Measurements from ENCODE around the gene APBA2. TPM values are rescaled to one million over a fixed set of nuclear protein-coding genes. Genes with fewer than 3 reads are reported as not detected.
"Not testable (repeated sequence)": the region's sequence is repeated elsewhere in the genome, so short reads cannot be mapped to it uniquely, and the experiment has no call there.

The APBA2 gene
- total RNA-seq, 2 experiments from 2014 or later: not detected

DNA sequence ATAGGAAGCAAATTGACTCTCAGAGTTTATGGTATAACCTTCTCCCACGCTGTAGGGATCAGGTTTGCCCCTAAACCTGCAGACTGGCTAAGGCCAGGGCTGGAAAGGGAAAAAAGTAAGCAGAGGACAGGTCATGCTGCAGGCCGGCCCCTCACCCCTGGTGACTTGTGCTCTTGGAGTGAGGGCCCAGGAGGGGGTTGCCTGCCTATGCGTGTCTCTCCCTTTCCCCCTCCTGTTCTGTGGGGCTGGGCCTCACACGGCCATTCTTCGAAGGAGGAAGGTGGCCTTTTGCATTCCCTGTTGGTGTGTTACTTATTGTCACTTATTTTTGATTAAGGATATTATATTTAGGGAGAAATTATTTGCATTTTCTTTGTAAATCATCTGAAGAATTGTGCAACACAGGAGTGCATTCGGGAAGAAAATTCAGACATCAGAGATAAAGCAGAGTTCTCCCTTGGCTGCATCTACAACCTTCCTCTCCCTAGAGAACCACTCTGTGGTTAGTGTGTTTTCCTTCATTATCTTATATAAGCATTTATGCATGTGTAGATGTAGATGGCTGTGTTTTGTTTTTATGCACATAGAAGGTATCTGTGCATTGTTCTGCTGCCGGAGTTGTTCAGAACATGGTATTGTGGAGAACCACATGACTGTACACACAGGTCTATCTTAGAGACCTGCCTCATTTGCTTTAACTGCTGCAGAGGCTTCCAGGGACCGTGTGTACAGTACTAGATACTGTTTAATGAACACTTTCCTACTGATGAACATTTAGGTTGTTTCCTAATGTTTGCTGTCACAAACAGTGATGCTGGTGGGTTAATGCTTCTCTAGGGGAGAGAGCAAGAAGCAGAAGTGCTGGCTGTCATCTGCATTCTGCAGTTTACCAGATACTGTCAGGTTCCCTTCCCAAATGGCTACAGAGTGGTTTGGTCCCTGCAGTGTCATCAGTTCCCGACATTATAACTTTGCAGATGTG lies 133.5 kb downstream of the APBA2 start:
- H3K9me2 ChIP-seq (ENCODE audit: insufficient read depth, low read length): no peaks in the 10 kb centered on the region
- no peak overlapping the region for H2AFZ ChIP-seq (ENCODE audit: low read length)
- TF ChIP-seq EZH2phosphoT487 (IDR thresholded peaks at IDR 0.05; ENCODE audit: borderline replicate concordance, low read depth, low read length): no peak
- TF ChIP-seq, protein P1, sequence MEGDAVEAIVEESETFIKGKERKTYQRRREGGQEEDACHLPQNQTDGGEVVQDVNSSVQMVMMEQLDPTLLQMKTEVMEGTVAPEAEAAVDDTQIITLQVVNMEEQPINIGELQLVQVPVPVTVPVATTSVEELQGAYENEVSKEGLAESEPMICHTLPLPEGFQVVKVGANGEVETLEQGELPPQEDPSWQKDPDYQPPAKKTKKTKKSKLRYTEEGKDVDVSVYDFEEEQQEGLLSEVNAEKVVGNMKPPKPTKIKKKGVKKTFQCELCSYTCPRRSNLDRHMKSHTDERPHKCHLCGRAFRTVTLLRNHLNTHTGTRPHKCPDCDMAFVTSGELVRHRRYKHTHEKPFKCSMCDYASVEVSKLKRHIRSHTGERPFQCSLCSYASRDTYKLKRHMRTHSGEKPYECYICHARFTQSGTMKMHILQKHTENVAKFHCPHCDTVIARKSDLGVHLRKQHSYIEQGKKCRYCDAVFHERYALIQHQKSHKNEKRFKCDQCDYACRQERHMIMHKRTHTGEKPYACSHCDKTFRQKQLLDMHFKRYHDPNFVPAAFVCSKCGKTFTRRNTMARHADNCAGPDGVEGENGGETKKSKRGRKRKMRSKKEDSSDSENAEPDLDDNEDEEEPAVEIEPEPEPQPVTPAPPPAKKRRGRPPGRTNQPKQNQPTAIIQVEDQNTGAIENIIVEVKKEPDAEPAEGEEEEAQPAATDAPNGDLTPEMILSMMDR (conservative IDR thresholded peaks at IDR 0.05; ENCODE audit: low read length): no peak
- no peak overlapping the region for H3K4me2 ChIP-seq (ENCODE audit: low read length)
- ChIA-PET POLR2A (interaction anchor here (0.7 kb wide), 1 partner anchor 23 kb away, joined by 3 read pairs; no protein-coding TSS in a partner anchor), CTCF (ENCODE audit: unreplicated experiment) (no interaction called here)
- H3K36me3 ChIP-seq (ENCODE audit: insufficient read depth, low read length): no peaks in the 10 kb centered on the region
- intact Hi-C loops (cut with micrococcal nuclease; ENCODE audit: unreplicated experiment): no loop called here
- no peak overlapping the region for H3K27ac ChIP-seq (ENCODE audit: low read depth, low read length, poor library complexity, severe bottlenecking)
- H3K9me3 ChIP-seq (ENCODE audit: low read length): no peaks in the 10 kb centered on the region
- no peak for DNase-seq (ENCODE audit: low spot score)
- H4K20me1 ChIP-seq (ENCODE audit: insufficient read depth, low read length): no peaks in the 10 kb centered on the region
- BruUV-seq (replicated peaks): no TSS peak
- no peaks in the 10 kb centered on the region for H3K79me2 ChIP-seq (ENCODE audit: insufficient read depth, low read depth, low read length)
- no peaks in the 10 kb centered on the region for H3K4me1 ChIP-seq (ENCODE audit: insufficient read depth, low read length, poor library complexity, severe bottlenecking)
- H3K4me3 ChIP-seq (ENCODE audit: low read depth, low read length, poor library complexity, severe bottlenecking): no peak overlapping the region

DNA sequence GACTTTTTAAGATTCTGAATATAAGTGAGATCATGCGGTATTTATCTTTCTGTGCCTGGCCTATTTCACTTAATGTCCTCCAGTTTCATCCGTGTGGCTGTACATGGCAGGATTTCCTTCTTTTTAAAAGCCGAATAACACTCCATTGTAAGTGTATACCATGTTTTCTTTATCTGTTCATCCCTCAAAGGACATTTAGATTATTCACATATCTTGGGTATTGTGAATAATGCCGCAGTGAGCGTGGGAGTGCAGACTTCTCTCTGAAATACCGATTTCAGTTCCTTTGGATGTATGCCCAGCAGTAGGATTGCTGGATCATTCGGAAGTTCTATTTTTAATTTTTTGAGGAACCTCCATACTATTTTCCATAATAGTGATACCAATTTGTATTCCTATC lies 136.1 kb downstream of the APBA2 start:
- H3K36me3 ChIP-seq (ENCODE audit: insufficient read depth, low read length): no peaks in the 10 kb centered on the region
- H3K4me3 ChIP-seq (ENCODE audit: low read depth, low read length, poor library complexity, severe bottlenecking): no peak overlapping the region
- BruUV-seq (replicated peaks): no TSS peak
- ChIA-PET CTCF (ENCODE audit: unreplicated experiment) (no interaction called here), POLR2A (no interaction called here)
- H3K79me2 ChIP-seq (ENCODE audit: insufficient read depth, low read depth, low read length): no peaks in the 10 kb centered on the region
- H2AFZ ChIP-seq (ENCODE audit: low read length): no peak overlapping the region
- no peak for DNase-seq (ENCODE audit: low spot score)
- no peak overlapping the region for H3K27ac ChIP-seq (ENCODE audit: low read depth, low read length, poor library complexity, severe bottlenecking)
- H3K9me2 ChIP-seq (ENCODE audit: insufficient read depth, low read length): no peaks in the 10 kb centered on the region
- H3K4me1 ChIP-seq (ENCODE audit: insufficient read depth, low read length, poor library complexity, severe bottlenecking): no peaks in the 10 kb centered on the region
- no peaks in the 10 kb centered on the region for H3K9me3 ChIP-seq (ENCODE audit: low read length)
- no peaks in the 10 kb centered on the region for H4K20me1 ChIP-seq (ENCODE audit: insufficient read depth, low read length)
- H3K4me2 ChIP-seq (ENCODE audit: low read length): no peak overlapping the region
- intact Hi-C loops (cut with micrococcal nuclease; ENCODE audit: unreplicated experiment): no loop called here
- TF ChIP-seq, protein P1 (conservative IDR thresholded peaks at IDR 0.05; ENCODE audit: low read length): no peak
- no peak for TF ChIP-seq EZH2phosphoT487 (IDR thresholded peaks at IDR 0.05; ENCODE audit: borderline replicate concordance, low read depth, low read length)

DNA sequence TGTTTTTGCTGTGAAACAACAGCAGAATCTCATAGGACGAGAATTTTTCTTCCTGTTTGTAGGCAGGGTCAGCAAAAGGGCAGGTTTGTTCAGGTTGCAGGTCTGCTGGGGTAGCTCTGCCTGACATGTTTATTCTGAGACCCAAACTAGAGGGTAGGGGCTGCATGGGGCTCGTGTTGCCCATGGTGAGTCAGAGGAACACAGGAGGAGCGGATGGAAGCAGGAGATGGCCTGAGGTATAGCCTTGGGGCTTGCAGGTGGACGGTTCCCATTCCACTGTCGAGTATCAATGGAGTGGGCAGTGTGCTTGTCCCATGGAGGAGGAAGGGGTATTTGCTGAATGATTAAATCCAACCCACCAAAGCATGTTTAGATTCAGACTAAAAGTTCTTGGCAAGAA lies 138.9 kb downstream of the APBA2 start:
- ChIA-PET POLR2A (no interaction called here), CTCF (ENCODE audit: unreplicated experiment) (no interaction called here)
- Histone ChIP-seq H3K36me3 (ENCODE audit: insufficient read depth, low read length) (no peaks in the 10 kb centered on the region), H3K4me2 (ENCODE audit: low read length) (no peak overlapping the region), H2AFZ (ENCODE audit: low read length) (no peak overlapping the region), H3K79me2 (ENCODE audit: insufficient read depth, low read depth, low read length) (no peaks in the 10 kb centered on the region), H3K4me3 (ENCODE audit: low read depth, low read length, poor library complexity, severe bottlenecking) (no peak overlapping the region), H3K9me2 (ENCODE audit: insufficient read depth, low read length) (no peaks in the 10 kb centered on the region), H3K27ac (ENCODE audit: low read depth, low read length, poor library complexity, severe bottlenecking) (no peak overlapping the region), H3K9me3 (ENCODE audit: low read length) (no peaks in the 10 kb centered on the region), H3K4me1 (ENCODE audit: insufficient read depth, low read length, poor library complexity, severe bottlenecking) (no peaks in the 10 kb centered on the region), H4K20me1 (ENCODE audit: insufficient read depth, low read length) (no peaks in the 10 kb centered on the region)
- DNase-seq (ENCODE audit: low spot score): no peak
- no TSS peak for BruUV-seq (replicated peaks)
- intact Hi-C loops (cut with micrococcal nuclease; ENCODE audit: unreplicated experiment): no loop called here
- no peak for TF ChIP-seq EZH2phosphoT487 (IDR thresholded peaks at IDR 0.05; ENCODE audit: borderline replicate concordance, low read depth, low read length)
- TF ChIP-seq, protein P1 (conservative IDR thresholded peaks at IDR 0.05; ENCODE audit: low read length): no peak

GRCh38 chr15:29025411-29025810 lies 139.6 kb downstream of the APBA2 start:
- H3K4me2 ChIP-seq (ENCODE audit: low read length); H3K4me3 ChIP-seq (ENCODE audit: low read depth, low read length, poor library complexity, severe bottlenecking); H3K9me2 ChIP-seq (ENCODE audit: insufficient read depth, low read length); CTCF ChIA-PET (ENCODE audit: unreplicated experiment); H3K79me2 ChIP-seq (ENCODE audit: insufficient read depth, low read depth, low read length); H4K20me1 ChIP-seq (ENCODE audit: insufficient read depth, low read length); H3K36me3 ChIP-seq (ENCODE audit: insufficient read depth, low read length); DNase-seq (ENCODE audit: low spot score); POLR2A ChIA-PET; H2AFZ ChIP-seq (ENCODE audit: low read length); intact Hi-C loops (cut with micrococcal nuclease; ENCODE audit: unreplicated experiment); H3K9me3 ChIP-seq (ENCODE audit: low read length); BruUV-seq (replicated peaks); H3K4me1 ChIP-seq (ENCODE audit: insufficient read depth, low read length, poor library complexity, severe bottlenecking); H3K27ac ChIP-seq (ENCODE audit: low read depth, low read length, poor library complexity, severe bottlenecking): not testable (repeated sequence)

Data from OCI-LY7 (cell line).